Panc1 (cell line): ENCODE data around the gene IL4.

Source experiments
- REST ChIP-seq, 2 experiments: IDR thresholded peaks; 2 replicates each; pipeline ENCODE4 v1.6.1; 2011 to 2012; ENCODE audit warnings: low read depth in 2 of 2, control low read depth in 1 of 2, low read length in 1 of 2, mild to moderate bottlenecking in 1 of 2, moderate library complexity in 1 of 2; ENCODE audit not compliant: insufficient read depth in 1 of 2
- TF ChIP-seq, protein P1 (sequence below): fragments of 450-650 bp; IDR thresholded peaks from 2 replicates; pipeline ENCODE4 v1.5.1; 2017; ENCODE audit warnings: mild to moderate bottlenecking

DNA sequence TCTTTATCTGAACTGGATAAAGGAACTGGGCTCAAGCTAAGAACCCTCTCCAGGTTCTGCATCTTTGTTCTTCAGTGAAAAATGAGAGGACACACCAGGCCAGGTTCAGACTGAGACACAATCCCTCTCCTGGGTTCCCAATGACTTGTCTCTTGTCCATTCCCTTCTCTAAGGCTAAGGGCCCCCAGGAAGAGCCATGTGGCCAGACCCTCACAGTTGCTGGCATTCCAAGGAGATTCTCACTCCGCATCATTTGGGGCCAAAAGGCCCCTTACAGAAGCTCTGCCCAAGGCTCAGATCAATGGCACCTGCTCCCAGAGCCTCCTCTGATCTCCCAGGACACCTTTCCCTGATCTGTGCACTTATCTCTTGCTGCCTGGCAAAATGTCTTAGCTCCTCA, 4.9 kb downstream of the IL4 start:
- TF ChIP-seq, protein P1, sequence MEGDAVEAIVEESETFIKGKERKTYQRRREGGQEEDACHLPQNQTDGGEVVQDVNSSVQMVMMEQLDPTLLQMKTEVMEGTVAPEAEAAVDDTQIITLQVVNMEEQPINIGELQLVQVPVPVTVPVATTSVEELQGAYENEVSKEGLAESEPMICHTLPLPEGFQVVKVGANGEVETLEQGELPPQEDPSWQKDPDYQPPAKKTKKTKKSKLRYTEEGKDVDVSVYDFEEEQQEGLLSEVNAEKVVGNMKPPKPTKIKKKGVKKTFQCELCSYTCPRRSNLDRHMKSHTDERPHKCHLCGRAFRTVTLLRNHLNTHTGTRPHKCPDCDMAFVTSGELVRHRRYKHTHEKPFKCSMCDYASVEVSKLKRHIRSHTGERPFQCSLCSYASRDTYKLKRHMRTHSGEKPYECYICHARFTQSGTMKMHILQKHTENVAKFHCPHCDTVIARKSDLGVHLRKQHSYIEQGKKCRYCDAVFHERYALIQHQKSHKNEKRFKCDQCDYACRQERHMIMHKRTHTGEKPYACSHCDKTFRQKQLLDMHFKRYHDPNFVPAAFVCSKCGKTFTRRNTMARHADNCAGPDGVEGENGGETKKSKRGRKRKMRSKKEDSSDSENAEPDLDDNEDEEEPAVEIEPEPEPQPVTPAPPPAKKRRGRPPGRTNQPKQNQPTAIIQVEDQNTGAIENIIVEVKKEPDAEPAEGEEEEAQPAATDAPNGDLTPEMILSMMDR, result no peak
- TF ChIP-seq REST (IDR thresholded peaks at IDR 0.05; ENCODE audit: insufficient read depth in 1 of 2, low read depth in 2 of 2, low read length in 1 of 2), result no peak
